GM18526 (cell line): Measurements from ENCODE around the gene DLGAP1.

ENCODE experiments used
- POLR2A ChIP-seq: IDR thresholded peaks from 3 replicates; pipeline ENCODE4 v1.6.1; 2011; ENCODE audit not compliant: insufficient read length; ENCODE audit errors: extremely low read depth

Gene DLGAP1

DNA sequence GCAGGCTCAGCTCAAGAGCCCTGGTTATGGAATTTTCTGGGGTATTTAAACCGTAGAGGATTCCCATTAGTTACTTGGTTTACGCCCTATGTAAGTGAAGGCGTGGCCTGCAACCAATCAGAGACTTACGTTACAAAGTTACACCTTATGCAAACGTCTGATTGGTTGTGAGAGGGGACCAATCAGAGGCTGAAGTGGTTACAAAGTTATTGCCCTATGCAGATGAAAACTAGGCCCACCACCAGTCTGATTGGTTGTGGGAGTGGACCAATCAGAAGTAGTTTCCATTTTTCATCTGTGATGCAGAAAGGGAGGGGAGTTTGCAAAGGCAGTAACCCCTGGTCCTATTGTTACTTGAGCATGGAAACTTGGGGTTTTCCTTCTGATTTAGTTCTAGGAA, 49.1 kb downstream of the DLGAP1 start:
- no peak for TF ChIP-seq POLR2A

DNA sequence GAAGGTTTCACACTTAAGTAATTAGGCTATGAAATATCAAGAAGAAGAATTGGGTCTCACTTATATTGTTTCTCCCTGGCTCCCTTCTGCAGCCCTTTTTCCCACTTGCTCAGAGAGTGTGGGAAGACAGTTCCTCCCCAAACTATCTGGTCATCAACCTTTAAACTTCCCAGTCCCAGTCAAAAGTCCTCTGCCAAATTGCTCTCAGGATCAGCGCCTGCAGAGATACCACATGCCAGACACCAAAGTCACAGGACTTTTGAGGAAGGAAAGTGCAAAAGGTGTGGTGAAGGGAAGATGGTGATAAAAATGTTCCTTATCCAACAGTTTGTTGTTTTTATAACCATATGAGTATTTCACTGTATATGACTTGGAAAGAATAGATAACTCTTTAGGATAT, 51.3 kb downstream of the DLGAP1 start:
- no peak for TF ChIP-seq POLR2A

DNA sequence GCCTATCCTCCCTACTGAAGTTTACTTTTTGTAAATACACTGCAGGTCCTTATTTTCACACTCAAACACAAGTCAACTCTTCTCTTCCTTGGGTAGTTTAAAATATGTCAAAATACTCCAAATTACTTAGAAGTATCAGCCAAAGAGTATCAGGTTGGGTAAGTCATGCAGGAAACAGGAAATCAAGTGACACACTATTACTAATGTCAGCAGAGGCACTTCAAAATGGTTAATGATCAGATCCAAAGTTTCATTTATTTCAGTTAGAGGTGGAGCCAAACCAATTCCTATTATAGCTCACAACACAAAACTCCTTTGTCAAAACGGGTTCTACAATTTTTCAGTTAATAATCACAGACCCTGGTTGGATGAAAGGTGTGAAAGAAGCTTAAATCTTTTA, 54.2 kb downstream of the DLGAP1 start:
- no peak for TF ChIP-seq POLR2A

DNA sequence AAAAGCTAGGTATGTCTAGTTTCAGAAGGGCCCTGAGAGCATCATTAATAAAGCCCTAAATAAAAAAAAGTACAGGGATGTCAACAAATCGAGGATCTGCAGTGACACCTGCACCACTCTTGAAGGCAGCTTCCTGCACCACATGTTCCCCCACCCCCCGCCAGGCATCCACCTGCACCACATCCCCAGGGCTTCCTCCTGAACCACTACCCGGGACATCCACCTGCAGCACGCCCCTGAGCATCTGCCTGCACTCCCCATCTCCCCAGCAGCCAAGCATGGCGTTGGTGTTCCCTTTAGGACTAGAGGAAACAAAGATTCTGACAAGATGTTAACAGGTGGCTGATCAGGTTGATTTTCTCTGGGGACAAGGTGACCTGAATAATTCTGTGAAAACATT, 55.2 kb downstream of the DLGAP1 start:
- no peak for TF ChIP-seq POLR2A

DNA sequence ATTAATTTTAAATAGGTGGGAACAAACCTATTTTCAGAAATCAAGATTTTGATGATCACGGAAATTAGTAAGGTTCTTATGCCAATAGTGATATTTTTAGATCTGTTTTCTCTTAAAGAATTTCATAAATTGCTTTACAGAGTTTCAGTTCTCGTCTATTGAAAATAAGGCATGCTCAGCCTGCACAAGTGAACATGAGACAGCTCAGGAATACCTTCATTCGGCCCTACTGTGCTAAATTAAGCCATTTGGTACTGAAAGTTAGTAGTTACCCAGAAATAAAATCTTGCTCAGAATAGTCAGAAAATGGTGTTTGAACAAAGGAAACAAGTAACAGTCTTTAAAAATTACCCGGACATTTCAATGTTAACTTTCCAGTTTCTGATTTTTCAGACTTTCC, 60.4 kb downstream of the DLGAP1 start:
- TF ChIP-seq POLR2A: no peak

DNA sequence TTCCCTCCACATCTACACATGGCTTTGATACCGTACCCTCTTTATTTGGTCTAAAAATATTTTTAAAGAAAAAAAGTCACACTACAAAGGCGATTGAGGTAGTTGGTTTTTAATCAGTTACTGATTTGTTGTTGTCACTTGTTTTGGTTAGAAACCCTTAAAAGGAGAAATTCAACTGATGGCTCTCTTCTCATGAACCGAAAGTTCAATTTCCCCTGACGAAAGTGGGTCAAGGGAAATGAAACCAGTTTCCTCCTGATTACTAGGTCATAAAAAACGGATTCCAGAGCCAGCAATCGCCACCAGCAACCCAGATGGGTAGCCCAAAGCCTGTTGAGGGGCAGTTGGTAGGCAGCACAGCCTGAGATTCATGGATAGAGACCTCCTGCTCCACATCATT, 63.2 kb downstream of the DLGAP1 start:
- TF ChIP-seq POLR2A: no peak

DNA sequence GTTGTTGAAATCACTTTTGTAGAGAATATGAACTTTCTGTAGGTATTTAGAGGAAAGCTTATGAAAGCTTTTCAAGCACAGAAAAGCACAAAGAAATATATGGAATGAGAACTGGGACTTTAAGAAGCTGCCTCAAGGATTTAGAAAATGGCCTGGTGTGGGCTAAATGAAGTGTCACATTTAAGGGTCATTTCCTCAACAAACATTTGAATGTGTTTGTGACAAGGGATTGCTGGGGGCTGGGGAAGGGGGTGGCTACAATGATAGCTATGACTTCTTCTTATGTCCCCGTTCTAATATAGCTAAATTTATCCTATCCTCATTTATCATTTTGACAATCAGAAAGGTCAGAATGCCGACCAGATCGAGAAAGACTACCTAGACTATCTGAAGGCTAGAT, 69.2 kb downstream of the DLGAP1 start:
- TF ChIP-seq POLR2A: no peak

DNA sequence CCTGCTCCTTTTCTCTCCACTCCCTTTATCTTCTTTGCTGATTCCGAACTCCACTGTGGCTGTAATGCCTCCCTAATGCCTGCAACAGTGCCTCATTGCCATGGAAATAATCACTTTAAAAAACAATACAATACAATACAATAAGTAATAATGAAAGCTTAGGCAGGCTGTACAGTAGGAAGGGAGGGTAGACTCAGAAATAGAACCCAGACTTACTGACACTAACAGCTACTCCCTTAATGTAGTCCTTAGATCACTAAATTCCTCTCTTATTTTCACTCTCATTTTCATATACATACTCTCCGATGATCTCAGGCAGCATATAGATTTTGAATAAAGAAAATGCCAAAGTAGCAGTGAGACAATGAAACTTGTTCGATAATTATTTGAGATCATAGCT, 70.2 kb downstream of the DLGAP1 start:
- TF ChIP-seq POLR2A: no peak

DNA sequence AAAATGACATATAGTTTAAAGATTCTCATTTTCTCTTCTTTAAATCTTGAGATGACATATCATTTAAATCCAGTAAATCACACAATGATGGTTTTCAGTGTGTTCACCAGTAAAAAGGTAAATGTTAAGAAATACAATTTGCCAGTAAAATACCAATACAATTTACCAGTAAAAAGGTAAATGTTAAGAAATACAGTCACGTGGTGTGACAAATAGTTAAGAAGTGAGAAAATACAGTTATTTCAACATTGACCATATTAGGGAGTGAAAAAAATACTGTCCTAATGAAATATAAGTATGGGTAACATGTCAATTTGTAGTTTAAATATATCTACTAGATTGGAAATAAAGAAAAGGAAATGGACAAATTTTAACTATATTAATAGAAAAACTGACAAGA, 80.5 kb downstream of the DLGAP1 start:
- no peak for TF ChIP-seq POLR2A

DNA sequence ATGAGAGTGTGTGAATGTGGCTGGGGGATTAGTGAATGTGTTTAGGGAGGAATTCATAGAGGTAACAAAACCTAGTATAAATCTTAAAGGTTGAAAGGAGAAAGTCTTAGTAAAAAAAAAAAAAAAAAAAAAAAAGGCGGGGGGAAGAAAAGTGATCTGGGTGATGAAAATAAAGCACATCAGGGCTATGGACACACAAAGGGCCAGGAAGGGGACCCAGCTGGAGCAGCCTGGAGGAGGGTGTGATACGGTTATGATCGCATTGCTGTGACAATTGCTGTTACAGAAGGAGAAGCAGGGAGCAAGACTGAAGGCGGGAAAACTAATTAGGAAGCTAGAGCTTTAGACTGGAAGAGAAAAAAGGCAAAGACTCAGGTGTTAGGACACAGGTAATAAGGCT, 85.4 kb downstream of the DLGAP1 start:
- no peak for TF ChIP-seq POLR2A

DNA sequence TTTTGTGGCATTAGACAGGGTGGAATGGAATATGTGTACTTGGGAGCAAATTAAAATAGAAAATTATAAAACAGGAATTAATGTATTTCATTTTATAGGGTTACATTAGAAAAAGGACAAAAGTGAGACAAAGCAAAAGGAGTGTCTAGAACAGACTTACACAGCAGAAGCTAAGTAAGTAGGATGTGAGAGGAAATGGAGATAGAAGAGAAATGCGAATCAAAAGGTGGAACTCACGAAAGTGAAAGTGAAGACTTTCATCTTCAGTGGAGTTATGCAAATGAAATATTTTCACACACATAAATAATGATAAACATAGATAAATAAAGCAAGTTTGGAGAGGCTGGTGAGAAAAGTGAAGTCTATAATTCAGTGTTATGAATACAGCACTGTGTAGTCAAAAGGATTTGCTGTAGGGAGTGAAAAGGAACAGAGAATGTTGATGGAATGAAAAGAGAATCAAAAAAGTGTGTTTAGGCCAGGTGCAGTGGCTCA, 94.8 kb downstream of the DLGAP1 start:
- TF ChIP-seq POLR2A: no peak

DNA sequence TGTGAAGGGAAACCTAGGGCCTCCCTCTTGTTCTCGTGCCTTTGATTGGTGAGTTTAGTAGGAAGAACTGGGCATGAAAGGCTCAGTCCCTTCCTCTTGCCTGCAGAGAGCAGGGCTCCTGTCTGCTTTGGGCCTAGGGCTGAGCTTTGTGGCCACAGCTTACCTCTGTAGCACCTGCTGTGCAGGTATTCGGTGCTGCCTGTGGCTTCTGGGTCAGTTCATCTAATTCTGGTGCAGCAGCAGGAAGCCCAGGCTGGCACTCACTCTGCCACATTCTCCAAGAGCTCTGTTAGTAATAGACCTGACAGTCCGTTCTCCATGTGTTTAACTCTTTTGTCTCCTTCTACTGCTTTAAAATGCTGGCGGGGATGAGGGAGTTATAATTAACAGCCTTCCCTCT, 96.5 kb downstream of the DLGAP1 start:
- TF ChIP-seq POLR2A: no peak

DNA sequence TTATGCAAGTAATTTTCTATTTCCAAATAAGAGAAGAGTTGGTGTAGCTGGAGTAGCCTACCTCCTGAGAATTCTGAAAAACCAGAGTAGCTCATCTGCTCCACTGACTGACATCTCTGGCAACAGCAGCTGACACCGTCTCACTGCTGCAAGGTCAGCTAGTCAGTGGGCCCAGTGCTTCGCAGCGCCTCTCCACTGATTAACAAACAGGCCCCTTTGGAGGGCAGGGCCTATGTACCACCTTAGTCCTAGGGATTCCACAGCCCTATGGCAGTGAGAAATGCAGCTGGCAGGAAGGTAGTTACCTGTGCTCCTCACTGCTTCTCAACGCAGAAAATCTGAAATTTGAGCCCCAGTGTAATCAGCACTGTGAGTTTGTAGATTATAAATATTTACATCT, 97.5 kb downstream of the DLGAP1 start:
- TF ChIP-seq POLR2A: no peak

DNA sequence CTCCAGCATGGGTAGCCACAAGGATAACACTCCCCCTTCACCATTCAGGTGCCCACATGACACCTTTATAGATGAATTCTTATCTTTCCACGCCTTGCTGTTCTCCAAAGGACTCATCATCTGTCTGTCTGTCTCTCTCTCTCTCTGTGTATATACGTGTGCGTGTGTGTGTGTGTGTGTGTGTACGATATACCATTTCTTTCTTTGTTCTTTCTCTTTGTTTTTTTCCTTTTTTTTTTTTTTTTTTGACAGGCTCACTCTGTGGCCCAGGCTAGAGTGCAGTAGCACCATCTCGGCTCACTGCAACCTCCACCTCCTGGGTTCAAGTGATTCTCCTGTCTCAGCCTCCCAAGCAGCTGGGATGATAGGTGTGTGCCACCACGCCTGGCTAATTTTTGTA, 98.2 kb downstream of the DLGAP1 start:
- TF ChIP-seq POLR2A: no peak

DNA sequence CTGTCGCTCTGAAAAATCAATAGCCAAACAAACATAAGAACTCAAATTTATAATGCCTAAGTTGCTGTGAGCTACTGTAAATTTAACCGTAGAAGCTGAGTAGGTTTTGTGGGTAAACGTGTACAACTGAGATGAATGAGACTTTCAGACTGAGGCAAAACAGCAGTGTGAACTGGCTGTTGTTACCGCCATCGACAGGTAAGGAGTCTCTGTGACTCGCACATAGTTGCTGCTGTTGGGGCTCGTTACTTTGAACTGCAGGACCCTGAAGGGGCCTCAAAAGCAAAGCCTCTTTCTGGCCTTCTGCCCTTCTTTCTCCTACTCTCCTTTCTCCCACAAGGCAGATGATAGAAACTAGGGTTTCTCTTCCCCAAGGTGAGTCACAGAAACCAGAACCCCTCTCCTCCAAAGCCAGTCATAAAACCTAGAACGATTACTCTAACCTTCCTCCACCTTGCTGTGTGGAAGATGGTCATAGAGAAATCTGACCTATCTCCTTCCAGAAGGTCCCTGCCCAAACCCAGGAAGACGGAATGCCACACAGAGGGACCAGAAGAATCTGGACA, 101.2 kb downstream of the DLGAP1 start:
- TF ChIP-seq POLR2A: no peak

DNA sequence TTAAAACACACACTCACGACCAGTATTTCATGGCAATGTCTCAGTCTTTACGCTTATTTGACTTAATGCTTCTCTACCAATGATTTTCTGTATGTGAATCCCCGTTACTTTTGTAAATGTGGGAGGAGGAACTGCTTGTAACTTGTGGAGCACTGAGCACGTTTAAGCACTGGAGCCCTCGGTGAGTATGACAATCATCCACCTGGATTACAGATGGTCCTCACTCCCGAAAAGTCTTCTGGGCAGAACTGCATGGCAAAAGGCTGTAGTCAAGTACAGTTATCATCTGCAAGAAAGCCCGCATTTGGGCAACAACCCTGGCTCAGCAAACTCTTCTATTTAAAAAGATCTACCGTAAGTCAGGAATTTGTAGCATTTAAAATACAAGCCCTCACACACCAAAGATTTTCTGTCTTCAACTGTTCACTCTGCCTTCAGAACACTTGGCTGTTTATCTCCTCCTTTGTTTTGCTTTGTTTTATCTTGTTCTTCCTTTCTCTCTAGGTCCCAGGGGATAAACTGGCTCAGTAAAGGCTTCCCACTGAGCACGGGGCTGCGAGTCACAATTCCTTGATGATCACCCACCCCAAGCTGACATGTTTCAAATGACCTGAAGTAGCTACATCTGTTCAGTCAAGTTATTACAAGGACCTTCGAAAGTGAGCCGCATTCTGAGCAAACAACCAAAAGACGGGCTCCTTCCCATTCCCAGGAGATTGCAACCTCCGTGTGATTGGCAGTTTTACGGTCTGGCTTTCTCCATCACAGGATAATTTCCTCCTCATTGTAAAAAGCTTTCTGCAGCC, 102.2 kb downstream of the DLGAP1 start:
- TF ChIP-seq POLR2A: no peak

DNA sequence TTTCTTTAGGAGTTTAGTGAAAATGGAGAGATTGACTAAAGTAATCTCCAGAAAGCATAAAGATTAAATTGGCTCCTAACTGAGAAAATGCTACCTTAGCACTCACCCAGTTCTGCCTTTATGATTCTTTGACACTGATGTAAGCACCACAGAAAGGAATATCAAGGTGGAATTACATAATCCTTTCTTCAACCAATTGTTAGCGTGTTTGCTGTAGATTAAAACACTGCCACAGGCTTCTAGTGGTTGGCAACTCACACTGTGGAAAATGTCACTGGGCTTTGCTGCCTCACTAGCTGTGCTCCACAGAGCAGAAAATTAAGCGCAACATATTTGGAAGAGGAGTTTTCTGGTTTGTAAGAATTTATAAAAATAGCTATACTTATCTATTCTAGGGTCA, 104.1 kb downstream of the DLGAP1 start:
- TF ChIP-seq POLR2A: no peak

DNA sequence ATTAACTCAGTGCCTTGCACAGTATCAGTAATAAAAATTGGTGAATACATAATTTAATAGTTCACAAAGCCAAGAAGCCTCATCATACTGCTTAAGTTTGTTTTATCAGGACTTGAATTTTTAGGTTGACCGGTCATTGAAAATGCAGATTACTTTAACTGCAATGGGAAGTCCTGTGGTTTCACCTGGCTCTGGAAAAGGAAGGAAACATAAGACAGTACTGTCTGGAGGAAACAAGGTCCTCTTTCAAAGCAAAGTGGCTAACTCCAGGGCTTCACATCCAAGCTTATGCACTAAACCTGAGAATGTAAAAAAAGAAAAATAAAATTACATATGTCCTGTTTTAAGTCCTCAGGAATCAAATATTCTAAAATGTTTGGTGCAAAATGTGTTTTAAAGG, 119.7 kb downstream of the DLGAP1 start:
- no peak for TF ChIP-seq POLR2A

DNA sequence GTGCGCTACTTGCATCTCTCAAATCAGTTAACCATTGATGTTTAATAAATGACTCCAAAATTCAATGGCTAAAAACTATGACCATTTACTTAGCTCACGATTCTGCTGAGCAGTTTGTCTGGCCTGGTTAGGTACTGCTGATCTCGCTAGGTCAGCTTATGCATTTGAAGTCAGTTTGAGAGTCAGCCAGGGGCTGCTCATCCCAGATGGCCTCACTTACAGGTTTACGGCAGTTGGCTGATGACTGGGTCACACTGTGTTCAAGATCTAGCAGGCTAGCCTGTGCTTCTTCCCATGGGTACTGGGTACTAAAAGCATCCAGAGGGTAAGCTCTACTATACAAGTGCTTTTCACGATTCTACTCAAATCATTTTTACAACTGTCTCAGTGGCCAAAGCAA, 122.1 kb downstream of the DLGAP1 start:
- no peak for TF ChIP-seq POLR2A
